CD4-positive, alpha-beta T cell treated with Interleukin-17A for 1 hour (primary cell): ENCODE data around the gene NEDD4L.

ENCODE experiments used
- DNase-seq: peaks from one replicate; pipeline ENCODE4 v3.0.0-alpha.2; 2020

Gene NEDD4L

GRCh38 chr18:58095655-58096054 lies 51.6 kb downstream of the NEDD4L start:
- no peak for DNase-seq

DNA sequence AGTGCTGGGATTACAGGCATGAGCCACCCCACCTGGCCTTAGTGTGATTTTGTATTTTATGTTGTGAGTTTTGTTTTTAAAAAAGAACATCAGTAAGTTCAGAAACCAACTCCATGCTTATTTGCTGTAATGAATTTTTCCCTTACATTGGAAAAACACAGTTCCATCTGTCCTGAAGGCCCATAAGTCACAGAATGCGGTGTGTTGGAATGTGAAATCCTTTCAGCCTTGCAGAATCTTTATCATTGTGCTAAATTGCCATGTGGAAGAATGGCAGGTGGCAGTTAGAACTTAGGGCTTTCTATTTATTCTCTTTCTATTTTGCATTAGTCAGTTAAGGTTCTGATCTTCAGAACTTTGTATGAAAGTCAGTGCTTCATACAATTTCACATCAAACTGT lies 52.6 kb downstream of the NEDD4L start:
- no peak for DNase-seq

DNA sequence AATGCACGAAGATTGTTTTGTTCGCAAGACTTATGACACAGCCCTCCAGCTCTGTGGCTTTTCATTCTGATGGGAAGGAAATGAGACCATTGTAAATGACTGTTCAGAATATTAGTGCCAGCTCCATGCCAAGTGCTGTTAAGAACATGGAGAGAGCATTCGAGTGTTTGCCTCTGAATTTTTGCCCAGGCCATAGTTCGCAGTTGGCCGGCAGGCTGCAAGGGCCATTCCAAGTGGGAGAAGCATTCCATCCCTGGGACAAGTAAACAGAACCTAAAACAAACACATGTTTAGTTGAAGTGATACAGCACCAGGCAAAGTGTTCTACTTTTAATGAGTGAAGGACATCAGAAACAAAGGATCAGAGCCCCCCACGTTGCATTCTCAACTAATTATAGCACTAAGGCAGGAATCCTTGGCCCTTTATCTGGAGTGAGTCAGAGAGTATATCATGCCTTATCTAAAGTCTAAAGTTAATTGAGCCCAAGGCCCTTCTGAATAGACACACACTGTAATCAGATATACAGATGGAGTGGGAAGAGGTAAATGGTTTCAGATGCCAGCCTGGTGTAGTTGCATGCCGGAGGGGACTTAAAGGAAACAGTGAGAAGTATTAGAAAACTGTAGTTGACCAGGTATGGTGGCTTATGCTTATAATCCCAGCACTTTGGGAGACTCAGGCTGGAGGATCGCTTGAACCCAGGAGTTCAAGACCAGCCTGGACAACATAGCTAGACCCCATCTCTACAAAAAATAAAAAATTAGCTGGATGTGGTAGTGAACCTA lies 53.3 kb downstream of the NEDD4L start:
- no peak for DNase-seq

DNA sequence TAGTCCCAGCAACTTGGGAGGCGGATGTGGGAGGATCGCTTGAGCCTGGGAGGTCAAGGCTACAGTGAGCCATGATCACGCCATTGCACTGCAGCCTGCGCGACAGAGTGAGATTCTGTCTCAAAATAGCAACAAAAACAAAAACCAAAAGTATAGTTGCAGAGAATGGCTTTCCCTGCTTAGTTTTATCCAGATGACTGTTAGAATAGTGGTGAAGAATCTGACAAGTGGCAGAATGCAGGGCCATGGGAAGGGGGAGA lies 53.8 kb downstream of the NEDD4L start:
- no peak for DNase-seq

- no peak for DNase-seq
Observed at GRCh38 chr18:58098706-58099105, 54.7 kb downstream of the NEDD4L start.

GRCh38 chr18:58100154-58100553 lies 56.1 kb downstream of the NEDD4L start:
- no peak for DNase-seq

- no peak for DNase-seq
Observed at GRCh38 chr18:58101291-58101794, 57.3 kb downstream of the NEDD4L start.

DNA sequence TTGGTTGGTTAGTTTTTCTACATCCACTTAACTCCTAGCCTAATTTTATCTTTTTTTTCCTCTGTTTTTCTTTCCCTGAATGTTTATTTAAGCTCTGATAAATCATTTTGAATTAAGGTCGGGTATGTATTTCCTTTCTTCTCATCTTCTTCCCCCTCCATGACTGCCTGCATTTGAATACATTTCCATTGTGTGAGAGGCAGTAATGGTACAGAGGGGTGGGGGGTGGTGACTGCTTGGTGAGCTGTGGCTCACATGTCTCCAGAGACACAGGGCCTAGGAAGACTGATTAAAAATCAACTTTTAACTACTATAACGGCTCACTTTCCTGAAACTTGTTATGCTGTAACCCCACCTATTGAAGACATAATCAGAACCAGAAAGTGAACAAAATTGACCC lies 58.0 kb downstream of the NEDD4L start:
- no peak for DNase-seq

GRCh38 chr18:58102875-58103274 lies 58.8 kb downstream of the NEDD4L start:
- DNase-seq = no peak

- no peak for DNase-seq
Observed at GRCh38 chr18:58103339-58103985, 59.4 kb downstream of the NEDD4L start.

DNA sequence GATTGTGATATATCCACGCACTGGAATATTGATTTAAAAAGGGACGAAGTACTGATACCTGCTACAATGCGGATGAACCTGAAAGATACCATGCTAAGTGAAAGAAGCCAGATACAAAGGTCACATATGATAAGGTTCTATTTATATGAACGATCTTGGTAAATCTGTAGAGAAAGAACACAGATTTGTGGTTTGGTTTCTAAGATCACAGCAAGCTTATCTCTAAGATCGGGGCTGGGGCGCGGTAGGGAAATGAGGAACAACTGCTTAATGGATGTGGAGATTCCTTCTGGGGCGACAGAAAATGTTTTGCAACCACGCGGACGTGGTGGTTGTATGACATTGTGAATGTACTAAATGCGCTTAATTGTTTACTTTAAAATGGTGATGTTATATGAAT lies 60.1 kb downstream of the NEDD4L start:
- DNase-seq = no peak

- DNase-seq = no peak
Observed at GRCh38 chr18:58105206-58105887, 61.3 kb downstream of the NEDD4L start.

DNA sequence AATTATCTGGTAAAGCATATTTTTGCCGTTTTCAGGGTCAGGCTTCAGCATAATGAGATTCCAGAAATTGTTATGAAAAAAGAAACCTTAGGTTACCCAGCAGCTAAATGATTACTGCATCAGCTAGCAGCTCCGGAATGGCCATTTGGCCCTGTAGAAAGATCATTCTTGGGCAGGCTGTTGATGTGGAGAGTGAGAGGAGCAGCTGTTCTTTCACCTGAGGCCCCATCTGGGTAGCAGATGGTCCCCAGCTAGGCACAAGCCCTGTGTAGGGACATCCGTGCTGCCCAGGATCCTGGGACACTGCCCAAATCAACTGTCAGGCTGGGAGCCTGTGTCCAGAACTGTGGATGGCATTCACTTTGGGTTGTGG lies 61.8 kb downstream of the NEDD4L start:
- DNase-seq = no peak

GRCh38 chr18:58106289-58107070 lies 62.5 kb downstream of the NEDD4L start:
- no peak for DNase-seq

DNA sequence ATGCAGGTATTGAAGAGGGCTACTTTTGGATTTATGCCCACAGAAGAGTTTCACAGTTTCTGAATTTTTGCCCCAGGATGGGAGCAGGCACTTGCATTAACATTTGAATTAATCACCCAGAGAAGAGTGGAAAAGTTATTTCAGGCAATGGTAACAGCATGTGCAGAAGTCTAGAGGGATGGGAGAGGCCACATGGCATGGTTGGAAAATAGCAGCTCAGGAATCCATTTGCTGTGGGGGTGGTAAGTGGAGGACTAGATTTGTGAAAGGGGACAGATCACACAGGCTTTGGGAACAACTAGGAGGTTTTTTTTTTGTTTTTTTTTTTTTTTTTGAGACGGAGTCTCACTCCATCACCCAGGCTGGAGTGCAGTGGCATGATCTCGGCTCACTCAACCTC lies 65.2 kb downstream of the NEDD4L start:
- DNase-seq = no peak

GRCh38 chr18:58110398-58110797 lies 66.4 kb downstream of the NEDD4L start:
- DNase-seq = no peak

- no peak for DNase-seq
Observed at GRCh38 chr18:58112174-58112573, 68.1 kb downstream of the NEDD4L start.

- DNase-seq = no peak
Observed at GRCh38 chr18:58113337-58113736, 69.3 kb downstream of the NEDD4L start.

GRCh38 chr18:58114766-58115165 lies 70.7 kb downstream of the NEDD4L start:
- DNase-seq = no peak

- DNase-seq = no peak
Observed at GRCh38 chr18:58116818-58117217, 72.8 kb downstream of the NEDD4L start.

DNA sequence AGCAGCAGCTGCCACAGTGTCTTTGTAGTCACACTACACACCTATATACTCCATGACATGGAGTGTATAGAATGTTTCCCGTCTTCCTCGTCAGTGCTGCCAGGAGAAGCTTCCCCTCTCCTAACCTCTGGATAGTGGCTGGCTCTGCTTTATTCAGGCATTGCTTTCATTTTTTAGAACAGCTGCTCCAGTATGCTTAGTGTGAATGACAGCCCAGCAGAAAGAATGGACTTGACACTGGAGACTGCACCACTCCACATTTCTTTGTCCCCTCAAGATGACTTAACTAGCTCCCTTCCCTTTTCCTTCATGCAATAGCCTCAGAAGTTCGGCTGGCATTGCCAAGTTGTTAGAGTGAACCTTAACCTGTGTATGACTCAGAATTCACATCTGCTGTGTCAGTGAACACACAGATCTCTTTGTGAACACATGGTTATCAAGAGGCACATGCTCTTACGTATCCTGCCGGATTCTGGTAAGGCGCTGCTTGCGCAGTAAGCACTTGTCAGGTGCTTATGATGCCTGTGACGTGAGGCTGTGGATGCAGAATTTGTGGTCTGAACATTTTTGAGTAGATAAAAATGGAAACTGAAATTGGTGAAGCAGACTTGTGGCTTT lies 73.9 kb downstream of the NEDD4L start:
- DNase-seq = no peak

- DNase-seq = no peak
Observed at GRCh38 chr18:58118536-58118935, 74.5 kb downstream of the NEDD4L start.

DNA sequence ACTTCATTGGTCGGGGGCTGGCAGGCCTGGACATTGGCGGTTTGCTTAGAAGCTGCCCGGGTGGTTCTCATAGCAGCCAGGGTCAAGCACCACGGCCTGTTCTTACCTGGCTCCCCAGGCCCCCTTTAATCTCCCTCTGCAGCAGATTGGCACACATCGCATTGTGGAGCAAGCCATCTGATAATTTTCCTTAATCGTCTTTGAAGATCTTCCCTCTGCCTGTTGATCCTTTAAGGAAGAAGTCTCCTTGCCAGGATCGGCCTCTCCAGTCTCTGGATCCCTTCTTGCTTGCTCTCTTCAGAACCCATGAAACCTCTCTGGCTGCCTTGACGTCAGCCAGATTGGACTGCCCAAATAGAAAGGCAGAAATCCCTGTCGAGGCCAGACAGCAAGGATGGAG lies 75.8 kb downstream of the NEDD4L start:
- no peak for DNase-seq
